ENCODE data around the gene JPH3.
A peak's percentile ranks its signal among the peaks of the same experiment; 100 is the strongest.

JPH3 gene

GRCh38 chr16:87602001-87602775, at the start of gene JPH3:
JPH3 (plus strand) TSS chr16:87602508; CDS start chr16:87603147, 639 bp downstream.
- ChIA-PET CTCF (interaction anchor here (1.0 to 1.5 kb wide), 2 partner anchors 31 to 177 kb away, joined by 3 to 4 read pairs; no protein-coding TSS in a partner anchor), POLR2A (no interaction called here)
- peak; percentile 62 for DNase-seq (ENCODE audit: extremely low spot score)
- TF ChIP-seq SP1 (IDR thresholded peaks at IDR 0.05) (no peak), PKNOX1 (IDR thresholded peaks at IDR 0.05) (no peak), CTBP1 (IDR thresholded peaks at IDR 0.05; ENCODE audit: borderline replicate concordance) (no peak)

GRCh38 chr16:87552772-87553573, 49.3 kb upstream of the JPH3 start:
- CTCF ChIA-PET: no interaction called here
- no peak for TF ChIP-seq SUZ12 (IDR thresholded peaks at IDR 0.05)
- TF ChIP-seq LEF1 (IDR thresholded peaks at IDR 0.05; ENCODE audit: borderline replicate concordance): no peak
- TF ChIP-seq HDGF (IDR thresholded peaks at IDR 0.05; ENCODE audit: borderline replicate concordance): no peak
- no peak for TF ChIP-seq ZNF384 (IDR thresholded peaks at IDR 0.05)
- TF ChIP-seq TARDBP (IDR thresholded peaks at IDR 0.05): no peak
- TF ChIP-seq SP1 (IDR thresholded peaks at IDR 0.05): no peak
- TF ChIP-seq PKNOX1 (IDR thresholded peaks at IDR 0.05): no peak
- TF ChIP-seq CTBP1 (IDR thresholded peaks at IDR 0.05; ENCODE audit: borderline replicate concordance): no peak
- no peak for TF ChIP-seq ARNT (IDR thresholded peaks at IDR 0.05)
- TF ChIP-seq FOXM1 (IDR thresholded peaks at IDR 0.05; ENCODE audit: borderline replicate concordance): no peak
- no peak for TF ChIP-seq BHLHE40 (IDR thresholded peaks at IDR 0.05; ENCODE audit: borderline replicate concordance)
- no peak for TF ChIP-seq L3MBTL2 (conservative IDR thresholded peaks at IDR 0.05)
- TF ChIP-seq ELF4 (IDR thresholded peaks at IDR 0.05): no peak
- TF ChIP-seq FOXA1 (IDR thresholded peaks at IDR 0.05): no peak
- POLR2A ChIA-PET: no interaction called here
- DNase-seq (ENCODE audit: extremely low spot score): no peak

GRCh38 chr16:87554754-87555427, 47.4 kb upstream of the JPH3 start:
- POLR2A ChIA-PET: no interaction called here
- TF ChIP-seq FOXA1 (IDR thresholded peaks at IDR 0.05): no peak
- TF ChIP-seq LEF1 (IDR thresholded peaks at IDR 0.05; ENCODE audit: borderline replicate concordance): no peak
- no peak for TF ChIP-seq PKNOX1 (IDR thresholded peaks at IDR 0.05)
- no peak for TF ChIP-seq TARDBP (IDR thresholded peaks at IDR 0.05)
- TF ChIP-seq HDGF (IDR thresholded peaks at IDR 0.05; ENCODE audit: borderline replicate concordance): no peak
- TF ChIP-seq SUZ12 (IDR thresholded peaks at IDR 0.05): no peak
- no peak for TF ChIP-seq ELF4 (IDR thresholded peaks at IDR 0.05)
- TF ChIP-seq FOXK2 (IDR thresholded peaks at IDR 0.05): no peak
- no peak for TF ChIP-seq CTBP1 (IDR thresholded peaks at IDR 0.05; ENCODE audit: borderline replicate concordance)
- TF ChIP-seq FOXM1 (IDR thresholded peaks at IDR 0.05; ENCODE audit: borderline replicate concordance): no peak
- no peak for TF ChIP-seq L3MBTL2 (conservative IDR thresholded peaks at IDR 0.05)
- no peak for TF ChIP-seq BHLHE40 (IDR thresholded peaks at IDR 0.05; ENCODE audit: borderline replicate concordance)
- CTCF ChIA-PET: no interaction called here
- no peak for DNase-seq (ENCODE audit: extremely low spot score)

GRCh38 chr16:87555647-87556046, 46.7 kb upstream of the JPH3 start:
- TF ChIP-seq FOXK2 (IDR thresholded peaks at IDR 0.05) (no peak), NFRKB (IDR thresholded peaks at IDR 0.05) (no peak), L3MBTL2 (conservative IDR thresholded peaks at IDR 0.05) (no peak), PKNOX1 (IDR thresholded peaks at IDR 0.05) (no peak), LEF1 (IDR thresholded peaks at IDR 0.05; ENCODE audit: borderline replicate concordance) (no peak), FOXM1 (IDR thresholded peaks at IDR 0.05; ENCODE audit: borderline replicate concordance) (no peak), CTBP1 (IDR thresholded peaks at IDR 0.05; ENCODE audit: borderline replicate concordance) (no peak), BHLHE40 (IDR thresholded peaks at IDR 0.05; ENCODE audit: borderline replicate concordance) (no peak), SP1 (IDR thresholded peaks at IDR 0.05) (no peak), ARNT (IDR thresholded peaks at IDR 0.05) (no peak), ELF4 (IDR thresholded peaks at IDR 0.05) (no peak), TARDBP (IDR thresholded peaks at IDR 0.05) (no peak), FOXA1 (IDR thresholded peaks at IDR 0.05) (no peak), ZNF384 (IDR thresholded peaks at IDR 0.05) (no peak), HDGF (IDR thresholded peaks at IDR 0.05; ENCODE audit: borderline replicate concordance) (no peak), SUZ12 (IDR thresholded peaks at IDR 0.05) (no peak)
- POLR2A ChIA-PET: no interaction called here
- CTCF ChIA-PET: no interaction called here
- no peak for DNase-seq (ENCODE audit: extremely low spot score)

All from HEK293T (cell line).